SU-DHL-6 (cell line): ENCODE measurements around the gene PRKN.

ENCODE experiments used
- H2AFZ ChIP-seq: fragments of 200-600 bp; sonication (generic); 2 replicates; pipeline ENCODE4 v1.6.1; 2014; ENCODE audit warnings: low read depth, mild to moderate bottlenecking, moderate library complexity, mixed read lengths, antibody characterized with exemption, low read length; ENCODE audit not compliant: severe bottlenecking
- H3F3A ChIP-seq: fragments of 200-600 bp; shearing (Covaris generic); 2 replicates; pipeline ENCODE4 v1.6.0; 2016; ENCODE audit warnings: antibody characterized with exemption, mild to moderate bottlenecking; ENCODE audit not compliant: insufficient read depth
- H3K27ac ChIP-seq: fragments of 200-600 bp; sonication (generic); 2 replicates; pipeline ENCODE4 v1.5.1; 2016; ENCODE audit warnings: low read depth, mild to moderate bottlenecking, low read length, moderate library complexity, mixed read lengths
- H3K27me3 ChIP-seq: fragments of 200-600 bp; sonication (generic), shearing (Covaris generic); 2 replicates; pipeline ENCODE4 v1.6.0; 2014; ENCODE audit warnings: mild to moderate bottlenecking, low read length
- H3K36me3 ChIP-seq: fragments of 200-600 bp; sonication (generic); 2 replicates; pipeline ENCODE4 v1.6.1; 2014; ENCODE audit warnings: mild to moderate bottlenecking, low read length, mixed read lengths
- H3K4me2 ChIP-seq: fragments of 300-600, 200-600 bp; shearing (Covaris generic), sonication (generic); 2 replicates; pipeline ENCODE4 v1.6.0; 2014; ENCODE audit warnings: low read length, low read depth, mild to moderate bottlenecking; ENCODE audit not compliant: poor library complexity, severe bottlenecking
- H3K4me3 ChIP-seq: fragments of 200-600 bp; sonication (generic); 2 replicates; pipeline ENCODE4 v1.5.1; 2014; ENCODE audit warnings: antibody characterized with exemption, low read length, mild to moderate bottlenecking, mixed read lengths; ENCODE audit not compliant: insufficient read depth, poor library complexity, severe bottlenecking
- H3K79me2 ChIP-seq: fragments of 200-600 bp; sonication (generic); 2 replicates; pipeline ENCODE4 v1.6.1; 2014; ENCODE audit warnings: mild to moderate bottlenecking, low read length, moderate library complexity; ENCODE audit not compliant: insufficient read depth
- H3K9ac ChIP-seq: fragments of 200-600 bp; sonication (generic); 2 replicates; pipeline ENCODE4 v1.7.0; 2014; ENCODE audit warnings: mild to moderate bottlenecking, low read length
- H3K9me2 ChIP-seq: fragments of 200-600 bp; sonication (generic); replicated peaks from 2 replicates; pipeline ENCODE4 v1.6.1; 2014; ENCODE audit warnings: low read length; ENCODE audit not compliant: insufficient read depth
- H3K9me3 ChIP-seq: fragments of 200-600 bp; sonication (generic); 2 replicates; pipeline ENCODE4 v1.6.1; 2014; ENCODE audit warnings: low read length, mixed read lengths; ENCODE audit not compliant: insufficient read depth
- H4K20me1 ChIP-seq: fragments of 200-600 bp; sonication (generic); 2 replicates; pipeline ENCODE4 v1.6.1; 2014; ENCODE audit warnings: low read depth, mild to moderate bottlenecking, antibody characterized with exemption, low read length, moderate library complexity, mixed read lengths
- CTCF ChIP-seq: fragments of 200-600 bp; sonication (generic); IDR thresholded peaks from one replicate; pipeline ENCODE4 v1.5.1; 2017; ENCODE audit warnings: antibody characterized with exemption, mild to moderate bottlenecking, low read length, moderate library complexity; ENCODE audit not compliant: insufficient read depth, poor library complexity, severe bottlenecking
- EZH2phosphoT487 ChIP-seq: fragments of 200-600 bp; sonication (generic), shearing (Covaris generic); conservative IDR thresholded peaks from 2 replicates; pipeline ENCODE4 v1.6.1; 2018; ENCODE audit warnings: mild to moderate bottlenecking, antibody characterized with exemption, low read length, moderate library complexity, mixed read lengths

Gene PRKN

GRCh38 chr6:161578478-161578877, 1149.1 kb downstream of the PRKN start:
- no peak overlapping the region for H3K4me2 ChIP-seq
- no peaks in the 10 kb centered on the region for H4K20me1 ChIP-seq
- H3K9me3 ChIP-seq = no peaks in the 10 kb centered on the region
- H3K36me3 ChIP-seq = no peaks in the 10 kb centered on the region
- H2AFZ ChIP-seq = no peak overlapping the region
- no peaks in the 10 kb centered on the region; the same call in 1 of the 2 replicates for H3K9me2 ChIP-seq
- TF ChIP-seq CTCF = no peak
- no peak for TF ChIP-seq EZH2phosphoT487
- H3K27me3 ChIP-seq = no peaks in the 10 kb centered on the region
- H3K27ac ChIP-seq = no peak overlapping the region
- H3K4me3 ChIP-seq = no peak overlapping the region
- no peaks in the 10 kb centered on the region for H3K79me2 ChIP-seq
- no peaks in the 10 kb centered on the region for H3F3A ChIP-seq
- H3K9ac ChIP-seq = no peak overlapping the region

DNA sequence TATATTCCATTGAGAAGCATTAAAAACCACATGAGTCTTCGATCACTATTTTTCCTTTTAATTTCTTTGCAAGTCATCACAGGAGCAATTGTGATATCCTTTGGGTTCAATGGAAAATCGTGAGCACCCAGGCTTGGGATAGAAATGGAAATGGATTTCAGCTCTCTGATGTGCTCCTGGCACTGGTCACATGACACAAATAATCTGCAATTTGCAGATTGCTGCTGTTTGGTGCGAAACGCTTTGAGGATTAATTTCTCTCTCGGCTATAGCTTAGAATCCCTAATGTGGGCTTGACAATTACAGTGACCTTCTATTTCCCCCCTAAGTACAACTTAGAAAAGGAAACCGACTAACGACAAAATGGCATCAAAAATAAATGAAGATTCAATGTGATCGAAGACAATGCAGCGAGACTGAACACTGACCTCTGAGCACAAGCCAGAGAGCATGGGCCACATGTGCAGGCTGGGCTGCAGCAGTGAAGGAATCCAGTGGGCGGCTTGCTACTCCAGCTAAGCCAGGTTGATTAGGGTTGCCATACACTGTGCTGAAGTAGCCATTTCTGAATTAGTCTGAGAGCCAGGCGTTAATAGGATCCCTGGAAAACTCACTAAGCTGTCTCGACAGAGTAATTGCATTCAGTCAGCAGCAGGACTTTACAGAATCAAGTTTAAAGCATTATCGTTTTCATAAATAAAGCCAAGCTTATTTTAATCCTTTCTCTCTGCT, 1151.9 kb downstream of the PRKN start:
- H3K9me3 ChIP-seq = no peaks in the 10 kb centered on the region
- no peak overlapping the region for H3K9ac ChIP-seq
- no peak overlapping the region for H2AFZ ChIP-seq
- no peaks in the 10 kb centered on the region for H3K79me2 ChIP-seq
- no peaks in the 10 kb centered on the region for H3F3A ChIP-seq
- H4K20me1 ChIP-seq = no peaks in the 10 kb centered on the region
- H3K4me2 ChIP-seq = no peak overlapping the region
- no peak overlapping the region for H3K27ac ChIP-seq
- TF ChIP-seq EZH2phosphoT487 (no peak), CTCF (no peak)
- no peaks in the 10 kb centered on the region for H3K36me3 ChIP-seq
- no peaks in the 10 kb centered on the region; the same call in 1 of the 2 replicates for H3K9me2 ChIP-seq
- H3K27me3 ChIP-seq = no peaks in the 10 kb centered on the region
- H3K4me3 ChIP-seq = no peak overlapping the region

GRCh38 chr6:161568885-161569456, 1158.6 kb downstream of the PRKN start:
- Histone ChIP-seq H3K79me2 (no peaks in the 10 kb centered on the region), H3K36me3 (no peaks in the 10 kb centered on the region), H3K27me3 (no peaks in the 10 kb centered on the region), H3K4me3 (no peak overlapping the region), H3K9me2 (no peaks in the 10 kb centered on the region), H3K9me3 (no peaks in the 10 kb centered on the region), H3F3A (no peaks in the 10 kb centered on the region), H2AFZ (no peak overlapping the region), H3K4me2 (no peak overlapping the region), H3K27ac (no peak overlapping the region), H4K20me1 (no peaks in the 10 kb centered on the region), H3K9ac (no peak overlapping the region)
- TF ChIP-seq EZH2phosphoT487 (no peak), CTCF (no peak)
